ENCODE measurements around the gene PARP12.
"Not testable (repeated sequence)": the region's sequence is repeated elsewhere in the genome, so short reads cannot be mapped to it uniquely, and the experiment has no call there.

Gene PARP12

GRCh38 chr7:140062528-140063299 lies at the start of gene PARP12:
Gene PARP12 (minus strand): TSS chr7:140062951. CDS start chr7:140062847, 104 bp downstream.
- peak within 1 kb of the TSS; percentile 83 for H3K4me3 Mint-ChIP-seq
- H3K27me3 Mint-ChIP-seq, result no peaks in the 10 kb centered on the region
- peak; percentile 89 for DNase-seq
- peaks cover 16% of the 10 kb centered on the region for H3K36me3 Mint-ChIP-seq (ENCODE audit: low read depth)
- peaks cover 50% of the 10 kb centered on the region for H3K4me1 Mint-ChIP-seq (ENCODE audit: low read depth)
- peak within 1 kb of the TSS; percentile 89 for H3K27ac Mint-ChIP-seq
- peaks cover 20% of the 10 kb centered on the region for H3K9me3 Mint-ChIP-seq

DNA sequence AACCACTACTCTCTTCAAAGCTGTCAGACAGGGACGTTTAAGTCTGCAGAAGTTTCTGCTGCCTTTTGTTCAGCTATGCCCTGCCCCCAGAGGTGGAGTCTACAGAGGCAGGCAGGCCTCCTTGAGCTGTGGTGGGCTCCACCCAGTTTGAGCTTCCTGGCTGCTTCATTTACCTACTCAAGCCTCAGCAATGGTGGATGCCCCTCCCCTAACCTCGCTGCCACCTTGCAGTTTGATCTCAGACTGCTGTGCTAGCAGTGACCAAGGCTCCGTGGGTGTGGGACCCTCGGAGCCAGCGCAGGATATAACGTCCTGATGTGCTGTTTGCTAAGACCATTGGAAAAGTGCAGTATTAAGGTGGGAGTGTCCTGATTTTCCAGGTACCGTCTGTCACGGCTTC lies 46.0 kb upstream of the PARP12 start:
- not testable (repeated sequence) for H3K27me3 Mint-ChIP-seq; H3K4me3 Mint-ChIP-seq; H3K27ac Mint-ChIP-seq; H3K9me3 Mint-ChIP-seq; H3K4me1 Mint-ChIP-seq (ENCODE audit: low read depth); DNase-seq
- H3K36me3 Mint-ChIP-seq (ENCODE audit: low read depth), result peaks cover 72% of the 10 kb centered on the region

GRCh38 chr7:140096459-140096858 lies 33.7 kb upstream of the PARP12 start:
- Mint-ChIP-seq H3K27ac (no peak overlapping the region), H3K4me3 (no peak overlapping the region), H3K4me1 (ENCODE audit: low read depth) (no peaks in the 10 kb centered on the region), H3K36me3 (ENCODE audit: low read depth) (peaks cover 92% of the 10 kb centered on the region), H3K27me3 (no peaks in the 10 kb centered on the region), H3K9me3 (no peaks in the 10 kb centered on the region)
- no peak for DNase-seq

DNA sequence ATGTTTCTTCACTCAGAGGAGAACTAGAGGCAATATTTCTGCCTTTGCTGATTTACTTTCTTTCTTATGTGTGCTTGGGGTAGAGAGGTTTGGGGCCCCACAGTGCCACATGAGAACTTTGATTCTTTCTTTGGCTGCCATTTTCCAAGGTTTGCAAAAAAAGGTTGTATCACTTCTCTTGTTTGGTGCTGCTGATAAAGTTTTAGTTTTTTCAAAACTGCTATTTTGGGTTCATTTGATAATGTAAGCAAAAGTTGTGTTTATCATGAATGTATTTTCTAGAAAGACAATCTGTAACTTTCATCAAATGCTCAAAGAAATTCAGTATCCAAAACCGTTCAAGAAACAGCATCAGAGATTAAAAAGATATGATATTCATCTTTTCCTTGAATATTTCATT lies 30.6 kb upstream of the PARP12 start:
- peaks cover 81% of the 10 kb centered on the region for H3K36me3 Mint-ChIP-seq (ENCODE audit: low read depth)
- H3K27me3 Mint-ChIP-seq, result no peaks in the 10 kb centered on the region
- H3K27ac Mint-ChIP-seq, result peak overlapping the region; percentile 58
- H3K9me3 Mint-ChIP-seq, result no peaks in the 10 kb centered on the region
- H3K4me1 Mint-ChIP-seq (ENCODE audit: low read depth), result peaks cover 3% of the 10 kb centered on the region
- H3K4me3 Mint-ChIP-seq, result no peak overlapping the region
- DNase-seq, result no peak

- peaks cover 6% of the 10 kb centered on the region for H3K36me3 Mint-ChIP-seq (ENCODE audit: low read depth)
- no peaks in the 10 kb centered on the region for H3K27me3 Mint-ChIP-seq
- no peaks in the 10 kb centered on the region for H3K9me3 Mint-ChIP-seq
- H3K4me1 Mint-ChIP-seq (ENCODE audit: low read depth), result peaks cover 41% of the 10 kb centered on the region
- H3K27ac Mint-ChIP-seq, result peak overlapping the region; percentile 42
- DNase-seq, result no peak
- no peak overlapping the region for H3K4me3 Mint-ChIP-seq
Measured at GRCh38 chr7:140085447-140085846, 22.7 kb upstream of the PARP12 start.

GRCh38 chr7:140084972-140085371 lies 22.2 kb upstream of the PARP12 start:
- H3K36me3 Mint-ChIP-seq (ENCODE audit: low read depth), result peaks cover 4% of the 10 kb centered on the region
- no peaks in the 10 kb centered on the region for H3K9me3 Mint-ChIP-seq
- no peak overlapping the region for H3K4me3 Mint-ChIP-seq
- peak; percentile 54 for DNase-seq
- no peaks in the 10 kb centered on the region for H3K27me3 Mint-ChIP-seq
- H3K27ac Mint-ChIP-seq, result peak overlapping the region; percentile 42
- peaks cover 41% of the 10 kb centered on the region for H3K4me1 Mint-ChIP-seq (ENCODE audit: low read depth)

DNA sequence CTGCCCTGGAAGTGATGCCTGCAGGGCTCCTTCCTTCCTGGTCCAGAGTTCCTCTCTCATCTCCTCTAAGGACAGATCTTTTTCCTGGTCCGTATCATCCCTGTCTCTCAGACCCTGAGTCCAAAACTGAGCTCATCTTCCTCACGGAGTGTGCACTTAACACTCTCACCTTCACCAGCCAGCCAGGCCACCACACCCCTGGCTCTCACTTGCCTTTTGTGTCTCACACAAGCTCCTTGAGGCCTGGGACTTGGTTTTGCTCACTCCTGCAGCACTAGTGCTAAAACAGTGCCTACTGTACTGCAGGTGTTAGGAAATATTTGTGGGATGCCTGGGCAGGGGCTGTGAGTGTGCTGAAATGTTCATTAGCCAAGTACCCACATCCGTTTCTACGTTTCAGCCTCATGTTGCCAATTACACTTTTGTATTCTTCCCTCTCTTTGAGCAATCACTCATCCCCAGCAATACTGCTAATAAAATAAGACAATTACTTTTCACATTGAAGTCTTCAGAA lies 21.4 kb upstream of the PARP12 start:
- H3K4me3 Mint-ChIP-seq, result no peak overlapping the region
- H3K4me1 Mint-ChIP-seq (ENCODE audit: low read depth), result peaks cover 41% of the 10 kb centered on the region
- H3K27ac Mint-ChIP-seq, result peak overlapping the region; percentile 29
- no peak for DNase-seq
- no peaks in the 10 kb centered on the region for H3K27me3 Mint-ChIP-seq
- H3K36me3 Mint-ChIP-seq (ENCODE audit: low read depth), result peaks cover 3% of the 10 kb centered on the region
- H3K9me3 Mint-ChIP-seq, result no peaks in the 10 kb centered on the region

DNA sequence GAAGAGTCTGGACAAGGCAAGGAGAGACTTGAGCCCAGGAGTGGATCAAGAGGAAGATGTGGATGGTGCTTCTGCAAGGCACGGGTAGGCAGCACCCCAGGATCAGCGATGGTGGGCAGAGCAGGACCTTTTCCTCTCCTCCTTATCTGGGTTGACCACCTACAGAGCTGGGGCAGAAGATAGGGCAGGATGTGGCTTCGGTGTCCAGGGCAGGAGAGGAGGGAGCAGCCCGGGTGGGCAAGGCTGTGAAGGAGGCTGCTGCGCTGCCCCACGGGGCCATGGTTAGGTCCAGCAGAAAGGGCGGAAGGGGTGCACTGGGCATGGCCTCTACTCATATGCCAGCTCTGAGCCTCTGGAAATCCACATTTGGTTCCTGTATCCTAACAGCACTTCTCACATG lies 20.0 kb upstream of the PARP12 start:
- H3K4me1 Mint-ChIP-seq (ENCODE audit: low read depth), result peaks cover 42% of the 10 kb centered on the region
- DNase-seq, result no peak
- H3K9me3 Mint-ChIP-seq, result no peaks in the 10 kb centered on the region
- no peak overlapping the region for H3K4me3 Mint-ChIP-seq
- H3K36me3 Mint-ChIP-seq (ENCODE audit: low read depth), result no peaks in the 10 kb centered on the region
- no peaks in the 10 kb centered on the region for H3K27me3 Mint-ChIP-seq
- H3K27ac Mint-ChIP-seq, result no peak overlapping the region

GRCh38 chr7:140081774-140082425 lies 19.1 kb upstream of the PARP12 start:
- no peak overlapping the region for H3K4me3 Mint-ChIP-seq
- DNase-seq, result no peak
- H3K27me3 Mint-ChIP-seq, result no peaks in the 10 kb centered on the region
- H3K27ac Mint-ChIP-seq, result peak overlapping the region; percentile 33
- peaks cover 37% of the 10 kb centered on the region for H3K4me1 Mint-ChIP-seq (ENCODE audit: low read depth)
- H3K36me3 Mint-ChIP-seq (ENCODE audit: low read depth), result no peaks in the 10 kb centered on the region
- H3K9me3 Mint-ChIP-seq, result no peaks in the 10 kb centered on the region

GRCh38 chr7:140080919-140081318 lies 18.2 kb upstream of the PARP12 start:
- Mint-ChIP-seq H3K4me3 (no peak overlapping the region), H3K4me1 (ENCODE audit: low read depth) (peaks cover 30% of the 10 kb centered on the region), H3K27ac (no peak overlapping the region), H3K9me3 (no peaks in the 10 kb centered on the region), H3K36me3 (ENCODE audit: low read depth) (no peaks in the 10 kb centered on the region), H3K27me3 (no peaks in the 10 kb centered on the region)
- no peak for DNase-seq

GRCh38 chr7:140079121-140079536 lies 16.4 kb upstream of the PARP12 start:
- H3K4me1 Mint-ChIP-seq (ENCODE audit: low read depth), result peaks cover 16% of the 10 kb centered on the region
- no peak for DNase-seq
- no peak overlapping the region for H3K4me3 Mint-ChIP-seq
- H3K36me3 Mint-ChIP-seq (ENCODE audit: low read depth), result no peaks in the 10 kb centered on the region
- no peak overlapping the region for H3K27ac Mint-ChIP-seq
- no peaks in the 10 kb centered on the region for H3K27me3 Mint-ChIP-seq
- no peaks in the 10 kb centered on the region for H3K9me3 Mint-ChIP-seq

DNA sequence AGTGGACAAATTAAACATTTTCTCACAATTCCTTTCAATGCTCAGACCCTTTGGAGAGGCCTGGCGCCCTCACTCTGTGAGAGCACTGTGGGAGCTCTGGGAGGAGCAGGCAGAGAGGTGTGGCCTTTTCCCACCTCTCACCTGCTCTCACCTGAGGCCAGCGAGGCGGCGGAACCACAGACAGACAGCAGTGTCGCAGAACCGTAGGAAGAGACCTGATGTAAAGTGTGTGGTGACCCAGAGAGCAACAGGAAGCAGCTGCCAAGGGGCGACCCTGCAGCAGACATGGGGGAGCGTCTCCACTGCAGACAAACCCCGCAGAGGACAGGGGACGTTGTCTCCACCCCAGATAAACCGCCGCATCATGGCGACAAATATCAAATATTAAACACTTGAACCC lies 15.6 kb upstream of the PARP12 start:
- peaks cover 9% of the 10 kb centered on the region for H3K4me1 Mint-ChIP-seq (ENCODE audit: low read depth)
- H3K27ac Mint-ChIP-seq, result peak overlapping the region; percentile 54
- H3K27me3 Mint-ChIP-seq, result no peaks in the 10 kb centered on the region
- no peak for DNase-seq
- no peaks in the 10 kb centered on the region for H3K36me3 Mint-ChIP-seq (ENCODE audit: low read depth)
- H3K4me3 Mint-ChIP-seq, result no peak overlapping the region
- no peaks in the 10 kb centered on the region for H3K9me3 Mint-ChIP-seq

GRCh38 chr7:140074780-140075179 lies 12.0 kb upstream of the PARP12 start:
- no peak overlapping the region for H3K27ac Mint-ChIP-seq
- no peak for DNase-seq
- H3K9me3 Mint-ChIP-seq, result peaks cover 3% of the 10 kb centered on the region
- H3K27me3 Mint-ChIP-seq, result no peaks in the 10 kb centered on the region
- peaks cover 4% of the 10 kb centered on the region for H3K4me1 Mint-ChIP-seq (ENCODE audit: low read depth)
- no peak overlapping the region for H3K4me3 Mint-ChIP-seq
- no peaks in the 10 kb centered on the region for H3K36me3 Mint-ChIP-seq (ENCODE audit: low read depth)

DNA sequence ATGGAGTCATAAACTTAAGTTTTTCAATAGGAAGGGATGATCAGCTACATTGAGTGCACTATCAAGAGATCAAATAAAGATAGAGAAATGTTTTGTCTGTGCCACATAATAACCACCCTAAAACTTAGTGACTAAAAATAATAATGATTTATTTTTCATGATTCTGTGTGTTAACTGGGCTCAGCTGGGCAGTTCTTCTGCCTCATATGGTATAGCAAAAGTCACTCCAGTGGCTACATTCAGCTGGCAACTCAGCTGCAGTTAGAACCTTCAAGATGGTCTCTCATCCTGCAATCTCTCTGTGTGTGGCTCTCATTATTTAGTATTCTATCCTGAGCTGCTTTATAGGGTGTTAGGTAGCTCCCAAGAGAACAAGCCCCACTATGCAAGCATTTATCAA lies 7.8 kb upstream of the PARP12 start:
- Mint-ChIP-seq H3K4me3 (no peak overlapping the region), H3K4me1 (ENCODE audit: low read depth) (peaks cover 9% of the 10 kb centered on the region), H3K9me3 (peaks cover 23% of the 10 kb centered on the region), H3K27me3 (no peaks in the 10 kb centered on the region), H3K27ac (no peak overlapping the region), H3K36me3 (ENCODE audit: low read depth) (peaks cover 9% of the 10 kb centered on the region)
- DNase-seq, result no peak

GRCh38 chr7:140069298-140069949 lies 6.7 kb upstream of the PARP12 start:
- no peak for DNase-seq
- peaks cover 9% of the 10 kb centered on the region for H3K36me3 Mint-ChIP-seq (ENCODE audit: low read depth)
- no peak overlapping the region for H3K4me3 Mint-ChIP-seq
- H3K9me3 Mint-ChIP-seq, result peaks cover 23% of the 10 kb centered on the region
- peaks cover 9% of the 10 kb centered on the region for H3K4me1 Mint-ChIP-seq (ENCODE audit: low read depth)
- peak overlapping the region; percentile 11 for H3K27ac Mint-ChIP-seq
- no peaks in the 10 kb centered on the region for H3K27me3 Mint-ChIP-seq
